Epidermal melanocyte (primary cell): ENCODE results near the gene UBE2N.

ENCODE experiments used
- DNase-seq: peaks from one replicate; pipeline ENCODE4 v3.0.0; 2011; ENCODE audit warnings: low spot score; ENCODE audit not compliant: insufficient read length

Gene UBE2N

GRCh38 chr12:93441617-93442410 is at the start of gene UBE2N:
UBE2N (minus strand) TSS chr12:93441947; CDS start chr12:93441884, 63 bp downstream.
- DNase-seq = peak; percentile 68

GRCh38 chr12:93484315-93484981 is 42.7 kb upstream of the UBE2N start:
- DNase-seq = no peak

- no peak for DNase-seq
These were observed 41.5 kb upstream of the UBE2N start for GRCh38 chr12:93483151-93483807.

- no peak for DNase-seq
These were observed 41.0 kb upstream of the UBE2N start for GRCh38 chr12:93482721-93483120.

- no peak for DNase-seq
These were observed 34.8 kb upstream of the UBE2N start for GRCh38 chr12:93476555-93476954.

GRCh38 chr12:93469386-93469785 is 27.6 kb upstream of the UBE2N start:
- no peak for DNase-seq

GRCh38 chr12:93468008-93468371 is 26.2 kb upstream of the UBE2N start:
- DNase-seq = no peak

GRCh38 chr12:93467351-93468007 is 25.7 kb upstream of the UBE2N start, which contains the start of gene MRPL42:
MRPL42 (plus strand) TSS chr12:93467514; CDS start chr12:93469286, 1,772 bp downstream.
- peak; percentile 43 for DNase-seq

GRCh38 chr12:93466625-93467350 is 25.0 kb upstream of the UBE2N start:
- DNase-seq = no peak

GRCh38 chr12:93465841-93466240 is 24.1 kb upstream of the UBE2N start:
- DNase-seq = no peak

- DNase-seq = no peak
These were observed 19.8 kb upstream of the UBE2N start for GRCh38 chr12:93461503-93461902.

GRCh38 chr12:93460902-93461301 is 19.2 kb upstream of the UBE2N start:
- no peak for DNase-seq

- no peak for DNase-seq
These were observed 18.3 kb upstream of the UBE2N start for GRCh38 chr12:93460003-93460402.

GRCh38 chr12:93459097-93459496 is 17.4 kb upstream of the UBE2N start:
- no peak for DNase-seq

GRCh38 chr12:93456077-93456476 is 14.3 kb upstream of the UBE2N start:
- DNase-seq = no peak

- no peak for DNase-seq
These were observed 11.9 kb upstream of the UBE2N start for GRCh38 chr12:93453633-93454032.

- DNase-seq = no peak
These were observed 9.8 kb upstream of the UBE2N start for GRCh38 chr12:93451423-93452158.

GRCh38 chr12:93449277-93449676 is 7.5 kb upstream of the UBE2N start:
- DNase-seq = no peak

- no peak for DNase-seq
These were observed 7.0 kb upstream of the UBE2N start for GRCh38 chr12:93448796-93449195.

- DNase-seq = no peak
These were observed 6.0 kb upstream of the UBE2N start for GRCh38 chr12:93447555-93448290.
